Measurements from ENCODE around the gene DHRSX. TPM values are rescaled to one million over a fixed set of nuclear protein-coding genes. Genes with fewer than 3 reads are reported as not detected.

The DHRSX gene
- total RNA-seq, 1 donor from 2014 or later, result 34.2 TPM

- peaks cover 5% of the 10 kb centered on the region for H3K9me3 Mint-ChIP-seq
- H3K4me3 Mint-ChIP-seq, result no peak overlapping the region
- DNase-seq (ENCODE audit: extremely low spot score, unreplicated experiment), result no peak
- H3K27me3 Mint-ChIP-seq, result no peaks in the 10 kb centered on the region
- TF ChIP-seq CTCF (conservative IDR thresholded peaks at IDR 0.05), result no peak
- no peaks in the 10 kb centered on the region for H3K4me1 Mint-ChIP-seq (ENCODE audit: unreplicated experiment)
- no peak overlapping the region for H3K27ac Mint-ChIP-seq
- H3K36me3 Mint-ChIP-seq, result peaks cover 26% of the 10 kb centered on the region
Measured at GRCh38 chrX:2340991-2341390, 159.8 kb downstream of the DHRSX start.

- TF ChIP-seq CTCF (conservative IDR thresholded peaks at IDR 0.05), result no peak
- H3K27ac Mint-ChIP-seq, result no peak overlapping the region
- peaks cover 17% of the 10 kb centered on the region for H3K36me3 Mint-ChIP-seq
- no peaks in the 10 kb centered on the region for H3K4me1 Mint-ChIP-seq (ENCODE audit: unreplicated experiment)
- no peak for DNase-seq (ENCODE audit: extremely low spot score, unreplicated experiment)
- no peak overlapping the region for H3K4me3 Mint-ChIP-seq
- peaks cover 5% of the 10 kb centered on the region for H3K9me3 Mint-ChIP-seq
- H3K27me3 Mint-ChIP-seq, result no peaks in the 10 kb centered on the region
Measured at GRCh38 chrX:2336181-2336580, 164.6 kb downstream of the DHRSX start.

GRCh38 chrX:2334237-2334636 is 166.5 kb downstream of the DHRSX start:
- TF ChIP-seq CTCF (conservative IDR thresholded peaks at IDR 0.05), result no peak
- no peak for DNase-seq (ENCODE audit: extremely low spot score, unreplicated experiment)
- no peaks in the 10 kb centered on the region for H3K4me1 Mint-ChIP-seq (ENCODE audit: unreplicated experiment)
- no peak overlapping the region for H3K4me3 Mint-ChIP-seq
- H3K36me3 Mint-ChIP-seq, result peaks cover 13% of the 10 kb centered on the region
- H3K27me3 Mint-ChIP-seq, result no peaks in the 10 kb centered on the region
- H3K27ac Mint-ChIP-seq, result no peak overlapping the region
- peaks cover 5% of the 10 kb centered on the region for H3K9me3 Mint-ChIP-seq

- TF ChIP-seq CTCF (conservative IDR thresholded peaks at IDR 0.05), result no peak
- peaks cover 2% of the 10 kb centered on the region for H3K36me3 Mint-ChIP-seq
- H3K4me3 Mint-ChIP-seq, result no peak overlapping the region
- no peaks in the 10 kb centered on the region for H3K27me3 Mint-ChIP-seq
- no peaks in the 10 kb centered on the region for H3K4me1 Mint-ChIP-seq (ENCODE audit: unreplicated experiment)
- no peak for DNase-seq (ENCODE audit: extremely low spot score, unreplicated experiment)
- H3K27ac Mint-ChIP-seq, result no peak overlapping the region
- no peaks in the 10 kb centered on the region for H3K9me3 Mint-ChIP-seq
Measured at GRCh38 chrX:2332252-2332651, 168.5 kb downstream of the DHRSX start.

GRCh38 chrX:2330910-2331309 is 169.9 kb downstream of the DHRSX start:
- H3K27ac Mint-ChIP-seq, result no peak overlapping the region

More at GRCh38 chrX:2330910-2331309, 169.9 kb downstream of the DHRSX start:
- peaks cover under 1% of the 10 kb centered on the region for H3K36me3 Mint-ChIP-seq
- no peaks in the 10 kb centered on the region for H3K27me3 Mint-ChIP-seq
- H3K9me3 Mint-ChIP-seq, result peaks cover under 1% of the 10 kb centered on the region
- H3K4me1 Mint-ChIP-seq (ENCODE audit: unreplicated experiment), result no peaks in the 10 kb centered on the region
- TF ChIP-seq CTCF (conservative IDR thresholded peaks at IDR 0.05), result no peak
- no peak overlapping the region for H3K4me3 Mint-ChIP-seq
- no peak for DNase-seq (ENCODE audit: extremely low spot score, unreplicated experiment)
